NB4 (cell line): ENCODE results near the gene HDAC9.

Source experiments
- DNase-seq: peaks from one replicate; pipeline ENCODE4 v3.0.0; 2010; ENCODE audit warnings: low read depth
- H3K4me3 ChIP-seq: one replicate; pipeline ENCODE4 v1.5.1; 2011; ENCODE audit warnings: mild to moderate bottlenecking, low read depth, low read length, moderate library complexity
- CTCF ChIP-seq: IDR thresholded peaks from one replicate; pipeline ENCODE4 v1.5.1; 2012; ENCODE audit warnings: low read depth, low read length
- MYC ChIP-seq: IDR thresholded peaks from 2 replicates; pipeline ENCODE4 v1.6.1; 2011; ENCODE audit warnings: low read depth, low read length
- POLR2A ChIP-seq: IDR thresholded peaks from 2 replicates; pipeline ENCODE4 v1.6.1; 2011; ENCODE audit warnings: mild to moderate bottlenecking; ENCODE audit not compliant: insufficient read length; ENCODE audit errors: extremely low read depth
- TF ChIP-seq, protein P1 (sequence below): IDR thresholded peaks from 2 replicates; pipeline ENCODE4 v1.6.1; 2011; ENCODE audit warnings: low read depth, low read length

The HDAC9 gene

GRCh38 chr7:18788026-18788425 is 292.5 kb downstream of the HDAC9 start:
- TF ChIP-seq, protein P1, sequence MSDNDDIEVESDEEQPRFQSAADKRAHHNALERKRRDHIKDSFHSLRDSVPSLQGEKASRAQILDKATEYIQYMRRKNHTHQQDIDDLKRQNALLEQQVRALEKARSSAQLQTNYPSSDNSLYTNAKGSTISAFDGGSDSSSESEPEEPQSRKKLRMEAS = no peak
- no peak for TF ChIP-seq POLR2A
- TF ChIP-seq CTCF = no peak
- TF ChIP-seq MYC = no peak
- H3K4me3 ChIP-seq = no peak overlapping the region
- DNase-seq = no peak

DNA sequence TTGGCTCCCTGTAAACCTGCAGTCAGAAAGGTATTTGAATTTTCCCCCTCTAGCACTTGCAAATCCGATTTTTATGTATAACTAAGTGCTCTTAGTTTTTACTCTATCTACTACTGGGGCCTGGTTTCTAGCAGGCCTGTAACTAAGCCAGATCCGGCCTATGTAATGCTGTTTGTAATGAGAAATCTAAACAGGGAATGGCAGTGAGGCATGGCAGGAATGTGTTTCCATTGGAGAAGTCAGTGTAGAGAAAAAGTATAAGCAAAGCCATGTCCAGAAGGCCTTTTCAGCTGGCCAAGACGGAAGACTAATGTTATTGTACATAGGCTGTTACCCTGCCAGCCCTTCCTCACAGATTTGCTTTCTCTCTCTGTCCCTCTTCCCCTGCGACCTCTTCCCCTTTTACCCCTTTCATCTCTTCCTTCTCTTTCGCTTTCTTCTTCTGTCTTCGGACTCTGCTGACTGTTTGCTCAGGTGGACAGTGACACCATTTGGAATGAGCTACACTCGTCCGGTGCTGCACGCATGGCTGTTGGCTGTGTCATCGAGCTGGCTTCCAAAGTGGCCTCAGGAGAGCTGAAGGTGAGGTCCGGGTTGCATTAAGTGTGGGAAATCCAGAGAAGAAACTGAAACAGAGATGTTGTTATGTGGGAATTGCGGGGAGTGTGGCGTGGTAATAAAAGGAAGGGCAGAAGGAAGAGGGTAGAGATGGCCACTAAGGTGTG is 297.5 kb downstream of the HDAC9 start:
- no peak for DNase-seq
- TF ChIP-seq, protein P1 = no peak
- TF ChIP-seq POLR2A = no peak
- TF ChIP-seq CTCF = no peak
- no peak for TF ChIP-seq MYC
- H3K4me3 ChIP-seq = no peak overlapping the region

DNA sequence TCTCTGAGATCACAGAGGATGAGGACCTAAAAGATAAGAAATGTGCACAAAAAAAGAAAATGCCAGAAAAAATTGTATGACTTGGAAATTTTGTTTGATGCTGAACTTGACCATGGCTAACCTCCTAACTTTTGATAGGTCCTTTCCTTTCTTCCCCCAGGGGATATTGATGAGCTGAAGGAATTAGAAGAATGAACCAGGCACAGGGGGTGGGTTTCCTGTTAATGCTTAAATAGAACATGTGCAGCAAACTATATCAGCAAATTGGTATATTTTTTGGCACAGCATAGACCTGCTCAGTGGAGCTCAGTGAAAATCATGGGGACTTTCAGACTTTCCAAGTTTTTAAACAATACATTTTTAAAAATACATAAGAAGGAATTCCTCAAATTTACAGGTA is 300.7 kb downstream of the HDAC9 start:
- no peak overlapping the region for H3K4me3 ChIP-seq
- TF ChIP-seq MYC (no peak), CTCF (no peak), POLR2A (no peak)
- TF ChIP-seq, protein P1 = no peak
- no peak for DNase-seq

DNA sequence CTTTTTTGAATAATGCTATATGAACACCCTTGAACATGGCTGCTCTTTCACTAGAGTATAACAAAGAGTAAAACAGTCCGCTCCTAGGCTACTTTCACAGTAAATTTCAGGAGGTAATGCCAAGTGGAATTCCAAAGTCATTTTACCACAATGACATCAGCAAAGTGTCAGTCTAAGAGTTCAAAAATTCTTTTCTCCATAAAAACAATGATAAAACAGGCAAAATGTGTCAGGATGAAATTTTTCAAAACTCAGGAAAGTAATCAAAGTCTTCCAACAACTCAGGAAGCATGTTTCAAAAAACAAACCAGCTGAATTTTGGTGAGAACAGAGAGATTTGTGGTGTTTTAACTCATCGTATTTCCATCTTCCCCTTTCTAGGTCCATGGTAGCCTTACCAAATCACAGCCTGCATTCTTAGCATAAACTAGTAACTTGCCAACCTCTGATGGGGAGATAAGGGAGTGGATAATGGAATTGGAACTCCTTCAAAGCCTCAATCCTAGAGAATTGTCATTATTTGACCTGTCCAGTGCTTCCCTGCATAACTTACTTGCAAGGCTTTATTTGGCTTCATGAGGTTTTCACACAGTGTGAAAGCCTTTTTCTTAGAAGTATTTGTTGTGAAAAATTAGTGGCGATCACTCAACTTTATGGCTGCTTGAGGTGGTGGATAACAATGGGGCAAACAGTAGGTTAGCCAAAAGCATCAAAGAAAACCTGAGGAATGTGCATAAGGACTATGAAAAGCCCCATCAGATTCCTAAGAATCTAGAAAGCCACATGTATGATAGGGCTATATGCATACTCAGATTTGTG is 302.7 kb downstream of the HDAC9 start:
- no peak for TF ChIP-seq POLR2A
- no peak for TF ChIP-seq MYC
- TF ChIP-seq, protein P1 = no peak
- no peak for TF ChIP-seq CTCF
- DNase-seq = no peak
- H3K4me3 ChIP-seq = no peak overlapping the region

DNA sequence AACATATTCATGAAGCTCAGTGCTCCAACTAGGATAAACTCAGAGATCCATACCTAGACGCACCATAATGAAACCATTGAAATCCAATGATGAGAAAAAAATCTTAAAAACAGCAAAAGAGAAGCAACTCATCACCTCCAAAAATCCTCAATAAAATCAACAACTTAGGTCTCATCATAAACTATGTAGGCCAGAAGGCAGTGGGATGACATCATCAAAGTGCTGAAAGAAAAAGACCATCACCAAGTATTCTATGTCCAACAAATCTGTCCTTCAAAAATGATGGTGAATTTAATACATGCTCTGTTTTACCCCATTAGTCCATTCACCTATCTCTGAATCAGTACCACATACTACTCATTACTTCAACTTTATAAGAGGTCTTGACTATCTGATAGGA is 304.4 kb downstream of the HDAC9 start:
- TF ChIP-seq MYC = no peak
- no peak for TF ChIP-seq CTCF
- TF ChIP-seq, protein P1 = no peak
- TF ChIP-seq POLR2A = no peak
- H3K4me3 ChIP-seq = no peak overlapping the region
- DNase-seq = no peak
